Measurements from ENCODE around the gene ZNF23.

Gene ZNF23

DNA sequence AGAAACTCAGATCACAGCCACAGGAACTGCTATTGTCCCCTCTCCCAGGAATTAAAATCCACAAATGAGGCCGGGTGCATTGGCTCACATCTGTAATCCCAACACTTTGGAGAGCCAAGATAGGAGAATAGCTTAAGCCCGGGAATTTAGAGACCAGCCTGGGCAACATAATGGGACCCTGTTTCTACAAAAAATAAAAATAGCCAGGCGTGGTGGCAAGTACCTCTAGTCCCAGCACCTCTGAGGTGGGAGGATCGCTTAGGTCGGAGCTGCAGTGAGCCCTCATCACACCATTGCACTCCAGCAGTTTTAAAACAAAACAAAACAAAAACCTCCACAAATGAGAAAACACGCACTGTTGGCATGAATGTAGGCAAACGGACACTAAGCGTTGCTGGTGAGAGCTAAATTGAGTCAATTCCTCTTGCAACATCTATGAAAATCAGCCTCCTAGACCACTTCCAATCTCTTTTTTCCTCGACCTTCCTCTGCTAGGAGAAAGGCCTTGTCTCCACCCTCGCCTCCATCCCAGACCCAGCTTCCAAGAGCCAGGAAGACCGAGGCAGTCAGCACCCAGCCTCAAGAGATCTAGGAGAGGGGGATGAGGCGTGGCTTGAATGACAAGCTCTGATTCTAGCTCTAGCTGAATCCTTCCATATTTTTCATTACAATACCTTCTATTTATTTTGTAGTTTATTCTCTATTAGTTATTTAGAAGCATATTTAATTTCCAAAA, 35.0 kb downstream of the ZNF23 start:
- H3K4me3 ChIP-seq (ENCODE audit: low read length): no peak overlapping the region

DNA sequence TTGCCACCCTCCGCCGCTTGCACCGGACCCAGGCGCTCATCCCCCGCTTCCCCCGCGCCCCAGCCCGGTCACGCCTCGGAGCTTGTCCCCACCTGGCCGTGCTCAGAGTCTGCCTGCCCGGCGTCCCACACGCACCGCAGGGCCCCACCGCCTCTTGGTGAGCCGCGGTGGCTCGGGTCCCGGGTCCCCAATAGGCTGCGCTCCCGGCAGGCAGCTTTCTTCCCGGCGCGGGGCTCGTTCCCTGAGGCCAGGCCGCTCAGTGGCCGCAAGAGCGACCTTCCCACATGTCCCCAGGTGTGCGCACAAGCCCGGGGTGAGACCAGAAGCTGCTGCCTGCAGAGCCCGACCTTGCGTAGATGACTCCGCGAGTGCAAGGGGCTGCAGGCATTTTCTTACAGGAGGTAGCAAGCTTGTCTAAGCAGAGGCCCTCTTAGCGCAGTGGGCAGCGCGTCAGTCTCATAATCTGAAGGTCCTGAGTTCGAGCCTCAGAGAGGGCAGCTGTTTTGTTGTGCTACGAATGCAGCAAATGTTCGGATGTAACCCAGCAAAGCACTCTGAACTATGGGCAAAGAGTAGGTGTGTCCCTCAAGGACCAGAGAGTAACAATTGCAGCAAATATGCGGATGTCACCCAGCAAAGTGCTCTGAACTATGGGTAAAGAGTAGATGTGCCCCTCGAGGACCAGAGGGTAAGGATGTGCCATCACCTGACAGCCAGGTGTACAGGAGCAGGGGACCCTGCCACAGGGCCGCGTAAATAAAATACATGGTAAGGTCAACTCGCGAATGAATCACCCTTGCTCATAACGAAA, 35.8 kb downstream of the ZNF23 start:
- TF ChIP-seq ZNF274 (IDR thresholded peaks at IDR 0.05; ENCODE audit: low read depth, low read length): no peak
- H3K4me3 ChIP-seq (ENCODE audit: low read length): no peak overlapping the region

More for the DNA sequence above, 35.0 kb downstream of the ZNF23 start:
- TF ChIP-seq ZNF274 (IDR thresholded peaks at IDR 0.05; ENCODE audit: low read depth, low read length): no peak

DNA sequence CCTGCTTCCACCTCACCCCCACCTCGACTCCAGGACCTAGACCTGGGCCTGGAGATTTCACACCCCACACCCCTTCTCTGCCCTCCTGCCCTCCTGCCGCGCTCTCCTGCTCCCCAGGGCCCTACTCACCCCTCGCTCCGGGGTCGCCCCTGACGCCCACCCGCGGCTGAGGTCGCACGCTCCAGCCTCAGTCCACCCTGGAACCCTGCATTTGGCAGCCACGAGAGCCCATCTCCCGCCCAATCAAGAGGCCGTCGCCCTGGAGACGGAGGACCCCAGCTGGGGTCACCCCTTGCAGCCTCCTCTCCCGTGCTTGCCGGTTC, 36.3 kb downstream of the ZNF23 start:
- TF ChIP-seq ZNF274 (IDR thresholded peaks at IDR 0.05; ENCODE audit: low read depth, low read length): no peak
- H3K4me3 ChIP-seq (ENCODE audit: low read length): no peak overlapping the region

DNA sequence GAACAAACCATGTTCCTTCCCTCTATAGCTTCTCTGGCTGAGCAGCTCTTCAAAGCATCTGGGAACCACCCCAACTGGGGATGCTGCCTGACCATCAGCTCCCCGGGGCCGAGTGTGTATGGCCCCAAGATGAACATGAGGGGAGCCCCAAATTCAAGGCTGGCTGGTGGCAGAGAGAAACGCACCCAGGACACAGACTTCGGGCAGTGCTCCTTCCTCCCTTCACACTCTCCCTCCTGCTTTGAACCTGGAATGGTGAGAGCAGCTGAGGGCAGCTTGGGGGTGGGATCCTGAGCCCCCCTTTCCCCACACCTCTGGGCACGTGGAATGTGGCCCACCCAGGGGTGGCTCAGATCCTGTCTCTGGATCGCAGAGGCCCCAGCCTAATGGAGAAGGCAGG, 37.4 kb downstream of the ZNF23 start:
- no peak for TF ChIP-seq ZNF274 (IDR thresholded peaks at IDR 0.05; ENCODE audit: low read depth, low read length)

DNA sequence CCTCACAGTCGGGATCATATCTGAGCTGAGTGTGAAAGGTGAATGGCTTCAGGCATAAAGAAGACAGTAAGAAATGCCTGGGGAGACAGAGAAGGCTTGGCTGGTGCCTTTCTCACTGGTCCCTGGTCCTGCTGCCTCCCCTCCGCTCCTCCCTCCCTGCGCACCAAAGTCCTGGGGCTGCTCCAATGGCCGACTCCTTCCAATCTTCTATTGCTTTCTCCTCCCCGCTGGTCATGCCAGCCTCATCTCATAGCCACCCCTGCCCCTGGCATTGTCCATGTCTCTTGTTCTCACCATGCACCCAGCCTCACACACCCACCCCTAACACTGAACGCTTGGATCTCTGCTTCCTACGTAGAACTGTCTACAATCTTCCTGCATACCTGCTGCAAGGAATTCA, 38.2 kb downstream of the ZNF23 start:
- no peak overlapping the region for H3K4me3 ChIP-seq (ENCODE audit: low read length)
- TF ChIP-seq ZNF274 (IDR thresholded peaks at IDR 0.05; ENCODE audit: low read depth, low read length): no peak

More for the DNA sequence above, 37.4 kb downstream of the ZNF23 start:
- H3K4me3 ChIP-seq (ENCODE audit: low read length): no peak overlapping the region

DNA sequence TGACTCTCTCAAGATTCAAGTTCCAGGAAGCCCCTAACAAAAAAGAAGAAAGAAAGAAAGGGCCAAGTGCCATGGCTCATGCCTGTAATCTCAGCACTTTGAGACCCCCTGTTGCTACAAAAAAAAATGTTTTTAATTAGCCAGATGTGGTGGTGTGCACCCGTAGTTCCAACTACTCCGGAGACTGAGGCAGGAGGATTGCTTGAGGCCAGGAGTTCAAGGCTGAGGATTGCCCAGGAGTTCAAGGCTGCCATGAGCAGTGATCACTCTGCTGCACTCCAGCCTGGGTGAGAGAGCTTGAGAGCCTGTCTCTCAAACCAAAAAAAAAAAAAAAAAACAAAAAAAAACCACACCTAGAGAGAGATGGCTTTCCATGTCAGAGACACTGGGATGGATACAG, 39.0 kb downstream of the ZNF23 start:
- no peak overlapping the region for H3K4me3 ChIP-seq (ENCODE audit: low read length)
- TF ChIP-seq ZNF274 (IDR thresholded peaks at IDR 0.05; ENCODE audit: low read depth, low read length): no peak

DNA sequence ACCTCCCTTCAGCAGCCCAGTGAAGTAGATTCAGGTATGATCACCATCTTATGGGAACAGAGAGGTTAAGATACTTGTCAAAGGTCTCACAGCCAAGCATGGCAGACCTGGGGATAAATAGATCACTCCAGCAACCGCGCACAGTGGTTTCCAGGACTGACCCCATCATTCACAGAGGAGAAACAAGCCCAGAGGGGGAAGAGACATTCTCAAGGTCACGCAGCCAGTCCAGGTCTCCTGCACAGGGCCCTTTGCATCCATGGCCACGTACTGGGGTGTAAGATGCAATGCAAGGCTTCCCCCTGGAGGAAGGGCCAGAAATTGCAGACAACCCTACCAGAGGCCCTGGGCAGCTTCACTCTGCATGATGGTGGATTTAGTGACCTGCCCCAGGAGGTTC, 40.1 kb downstream of the ZNF23 start:
- no peak for TF ChIP-seq ZNF274 (IDR thresholded peaks at IDR 0.05; ENCODE audit: low read depth, low read length)
- no peak overlapping the region for H3K4me3 ChIP-seq (ENCODE audit: low read length)

DNA sequence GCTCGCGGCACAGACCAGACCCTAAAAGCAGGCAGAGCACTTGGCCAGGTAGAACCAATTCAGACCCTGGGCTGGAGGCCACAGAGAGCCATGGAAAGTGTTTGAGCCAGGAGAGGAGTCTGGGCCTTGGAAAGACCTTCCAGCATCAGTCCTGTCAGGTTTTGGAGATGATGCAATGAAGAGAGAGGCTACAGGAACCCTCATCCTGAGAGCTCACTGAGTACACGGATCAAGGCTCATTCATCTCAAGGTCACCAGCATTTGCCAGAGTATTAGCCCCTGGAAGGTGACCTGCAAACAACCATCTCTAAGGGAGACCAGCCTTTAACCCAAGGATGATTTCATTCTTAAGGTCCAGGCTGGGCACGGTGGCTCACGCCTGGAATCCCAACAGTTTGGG, 48.0 kb downstream of the ZNF23 start:
- no peak for TF ChIP-seq ZNF274 (IDR thresholded peaks at IDR 0.05; ENCODE audit: low read depth, low read length)

DNA sequence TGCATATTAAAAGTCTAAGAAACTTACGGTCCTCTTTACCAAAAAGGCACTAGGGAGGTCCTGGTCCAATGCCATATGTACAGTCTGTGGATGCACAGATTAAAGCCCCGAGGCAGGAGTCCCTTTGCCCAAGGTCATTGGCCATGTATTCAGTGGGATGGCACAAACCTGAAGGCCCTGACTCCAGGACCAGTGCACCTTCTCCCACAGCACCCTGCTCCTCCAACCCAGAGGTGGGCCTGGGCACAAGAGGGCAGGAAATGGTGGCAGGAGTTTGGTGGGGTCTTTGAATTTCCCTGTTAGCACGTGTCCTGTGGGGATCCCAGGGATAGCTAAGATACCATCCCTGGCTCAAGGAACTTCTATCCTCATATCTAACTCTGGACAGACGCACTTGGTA, 48.7 kb downstream of the ZNF23 start:
- no peak overlapping the region for H3K4me3 ChIP-seq (ENCODE audit: low read length)
- no peak for TF ChIP-seq ZNF274 (IDR thresholded peaks at IDR 0.05; ENCODE audit: low read depth, low read length)

More for the DNA sequence above, 48.0 kb downstream of the ZNF23 start:
- no peak overlapping the region for H3K4me3 ChIP-seq (ENCODE audit: low read length)

DNA sequence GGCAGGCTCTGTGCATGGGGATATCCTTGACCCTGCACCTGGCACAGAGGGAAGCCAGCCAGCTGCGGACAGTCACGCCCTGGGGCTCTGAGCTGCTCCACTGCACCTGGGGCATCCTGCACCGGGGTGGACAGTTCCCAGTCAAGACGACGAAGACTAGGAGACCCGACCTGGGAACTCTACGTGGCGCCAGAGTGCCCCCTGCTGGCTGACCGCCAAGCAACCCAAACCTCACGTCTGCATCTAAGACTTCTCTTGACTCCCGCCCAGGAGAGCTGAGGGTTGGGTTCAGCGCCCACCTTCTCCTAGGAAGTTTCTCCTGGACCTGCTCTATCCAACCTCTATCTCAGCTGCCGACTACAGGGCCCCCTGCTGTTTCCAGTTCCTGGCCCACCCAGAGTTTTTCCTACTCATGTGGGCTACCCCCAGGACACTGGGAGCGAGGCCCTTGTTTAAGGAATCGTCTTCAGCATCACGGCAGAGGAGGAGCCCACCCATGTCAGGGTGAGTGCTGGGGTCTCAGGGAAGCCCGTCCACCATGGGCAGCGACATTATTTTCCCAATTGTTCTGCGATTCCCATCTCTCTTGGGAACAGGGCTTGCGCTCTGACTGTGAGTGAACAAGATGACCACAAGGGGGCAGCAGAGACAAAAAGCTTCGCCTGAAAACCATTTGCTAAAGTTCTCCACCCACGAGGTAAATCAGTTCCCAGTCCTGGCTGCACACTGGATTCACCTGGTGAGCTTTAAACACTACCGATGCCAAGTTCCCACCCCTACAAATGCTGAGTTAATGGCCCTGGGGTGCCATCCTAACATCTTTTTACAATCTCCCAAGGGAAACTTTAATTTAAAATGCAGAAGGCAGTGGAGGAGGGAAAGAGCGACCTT, 49.5 kb downstream of the ZNF23 start:
- TF ChIP-seq ZNF274 (IDR thresholded peaks at IDR 0.05; ENCODE audit: low read depth, low read length): no peak
- H3K4me3 ChIP-seq (ENCODE audit: low read length): no peak overlapping the region

DNA sequence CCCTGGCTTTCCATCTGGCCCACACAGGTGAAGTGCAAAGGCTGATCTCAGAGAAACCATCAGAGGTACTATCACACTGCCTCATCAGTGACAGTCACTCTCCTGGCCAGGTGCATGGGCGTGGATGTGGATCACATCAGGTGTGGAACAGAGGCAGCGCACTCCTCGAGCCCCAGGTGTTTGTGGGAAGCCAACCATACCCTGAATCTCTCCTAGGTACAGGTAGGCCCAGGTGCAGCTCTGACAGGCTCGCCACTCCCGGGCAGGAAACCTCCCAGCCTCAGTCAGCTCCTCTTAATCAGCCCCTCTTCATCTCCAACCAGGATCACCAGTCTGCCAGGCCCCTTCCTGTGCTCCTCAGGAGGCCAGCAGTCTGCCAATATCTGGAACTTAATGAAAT, 51.9 kb downstream of the ZNF23 start:
- TF ChIP-seq ZNF274 (IDR thresholded peaks at IDR 0.05; ENCODE audit: low read depth, low read length): no peak
- no peak overlapping the region for H3K4me3 ChIP-seq (ENCODE audit: low read length)

DNA sequence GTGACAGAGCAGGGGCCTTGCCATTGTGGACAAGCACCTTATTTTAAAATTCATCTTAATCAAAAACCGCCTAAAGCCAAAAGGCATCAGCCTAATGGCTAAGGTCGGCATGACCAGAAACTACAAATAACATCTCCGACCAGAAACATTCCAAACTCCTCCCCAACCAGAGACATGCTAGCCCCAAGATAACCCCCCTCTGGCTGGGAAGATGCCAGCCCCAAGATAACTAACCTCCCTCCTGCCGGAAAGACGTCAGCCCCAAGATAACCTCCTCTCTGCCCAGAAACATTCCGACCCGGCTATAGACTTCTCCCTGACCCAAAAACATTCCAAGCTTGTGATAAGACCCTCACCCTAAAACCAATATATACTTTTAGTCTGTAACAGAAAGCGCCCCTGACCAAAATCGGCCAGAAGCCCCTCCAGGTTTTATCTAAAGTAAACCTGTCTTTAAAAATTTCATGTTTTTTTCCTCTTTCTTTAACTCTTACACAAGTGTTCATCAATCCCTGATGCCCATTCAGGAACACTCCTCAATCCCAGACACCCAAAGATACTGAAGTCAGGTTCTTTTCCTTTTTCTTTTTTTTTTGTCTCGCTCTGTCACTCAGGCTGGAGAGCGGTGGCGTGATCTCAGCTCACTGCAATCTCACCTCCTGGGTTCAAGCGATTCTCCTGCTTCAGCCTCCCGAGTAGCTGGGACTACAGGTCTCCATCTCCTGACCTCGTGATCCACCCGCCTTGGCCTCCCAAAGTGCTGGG, 52.9 kb downstream of the ZNF23 start:
- no peak for TF ChIP-seq ZNF274 (IDR thresholded peaks at IDR 0.05; ENCODE audit: low read depth, low read length)
- H3K4me3 ChIP-seq (ENCODE audit: low read length): no peak overlapping the region

DNA sequence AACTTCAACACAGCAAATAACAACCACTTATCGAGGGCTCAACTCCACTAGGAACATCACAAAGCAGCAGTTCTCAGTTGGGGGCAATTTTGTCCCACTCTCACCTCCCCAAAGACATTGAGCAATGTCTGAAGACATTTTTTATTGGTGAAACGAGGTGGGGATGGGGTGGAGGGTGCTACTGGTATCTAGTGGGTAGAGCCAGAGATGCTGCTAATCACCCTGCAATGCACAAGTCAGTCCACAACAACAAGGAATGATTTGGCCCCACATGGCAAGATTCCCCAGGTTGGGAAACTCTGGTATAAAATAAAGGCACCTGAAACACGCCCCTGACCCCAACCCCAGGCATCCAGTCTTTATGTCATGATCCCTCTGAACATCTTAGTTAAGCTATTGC, 53.5 kb downstream of the ZNF23 start:
- no peak overlapping the region for H3K4me3 ChIP-seq (ENCODE audit: low read length)
- no peak for TF ChIP-seq ZNF274 (IDR thresholded peaks at IDR 0.05; ENCODE audit: low read depth, low read length)

DNA sequence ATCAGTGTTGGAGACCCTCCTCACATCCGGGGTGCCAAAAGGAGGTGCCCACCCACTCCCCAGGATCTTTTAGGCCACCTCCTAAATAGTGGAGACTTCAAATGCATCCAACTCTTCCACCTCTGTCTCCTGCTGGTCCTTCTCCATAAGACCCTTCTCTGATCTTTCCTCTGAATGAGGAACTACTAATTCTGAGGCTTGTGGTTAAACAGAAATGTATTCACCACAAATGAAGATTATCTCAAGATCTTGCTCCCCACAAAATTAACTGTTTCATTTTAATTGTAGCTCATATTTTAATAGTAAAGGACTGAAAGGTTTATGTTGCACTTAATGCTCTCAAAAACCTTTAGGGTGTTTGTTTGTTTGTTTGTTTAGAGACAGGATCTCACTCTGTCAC, 54.3 kb downstream of the ZNF23 start:
- H3K4me3 ChIP-seq (ENCODE audit: low read length): no peak overlapping the region
- TF ChIP-seq ZNF274 (IDR thresholded peaks at IDR 0.05; ENCODE audit: low read depth, low read length): no peak
